Fibroblast of lung (primary cell): ENCODE measurements around the gene WDR45B. TPM values are rescaled to one million over a fixed set of nuclear protein-coding genes. Genes with fewer than 3 reads are reported as not detected.

Experiments used
- DNase-seq, 2 donors: peaks; one replicate each; pipeline versions ENCODE4 v3.0.0 to v3.0.0-alpha.2; 2010; ENCODE audit warnings: low read depth in 2 of 2
- H2AFZ ChIP-seq: 2 replicates; pipeline ENCODE4 v1.5.1; 2012; ENCODE audit warnings: low read length, control low read depth, inconsistent platforms
- H3K27ac ChIP-seq: 2 replicates; pipeline ENCODE4 v1.5.1; 2011; ENCODE audit warnings: low read length, control low read depth; ENCODE audit not compliant: insufficient read depth
- H3K27me3 ChIP-seq: 2 replicates; pipeline ENCODE4 v1.5.1; 2011; ENCODE audit warnings: mild to moderate bottlenecking, low read length; ENCODE audit not compliant: control insufficient read depth, insufficient read depth
- H3K36me3 ChIP-seq: 2 replicates; pipeline ENCODE4 v1.5.1; 2011; ENCODE audit warnings: low read length; ENCODE audit not compliant: control insufficient read depth, insufficient read depth
- H3K4me1 ChIP-seq: 2 replicates; pipeline ENCODE4 v1.5.1; 2011; ENCODE audit warnings: low read length; ENCODE audit not compliant: control insufficient read depth, insufficient read depth; ENCODE audit errors: extremely low read depth
- H3K4me2 ChIP-seq: 2 replicates; pipeline ENCODE4 v1.5.1; 2011; ENCODE audit warnings: low read length, control low read depth; ENCODE audit not compliant: insufficient read depth; ENCODE audit errors: extremely low read depth
- H3K4me3 ChIP-seq, 4 experiments: fragments of 200-600 bp in 1 of 4; sonication (generic) in 1 of 4; replicated peaks in 1 of 4; 2 replicates each; pipeline ENCODE4 v1.5.1; 2011 to 2016; ENCODE audit warnings: low read length in 4 of 4, low read depth in 3 of 4, mild to moderate bottlenecking in 3 of 4, control low read depth in 2 of 4, inconsistent platforms in 1 of 4, mixed read lengths in 1 of 4; ENCODE audit not compliant: insufficient read depth in 1 of 4; ENCODE audit errors: control extremely low read depth in 1 of 4
- H3K79me2 ChIP-seq: 2 replicates; pipeline ENCODE4 v1.5.1; 2012; ENCODE audit warnings: mild to moderate bottlenecking, low read length, inconsistent platforms; ENCODE audit not compliant: control insufficient read depth, insufficient read depth
- H3K9ac ChIP-seq: 2 replicates; pipeline ENCODE4 v1.5.1; 2011; ENCODE audit warnings: mild to moderate bottlenecking, low read length, control low read depth; ENCODE audit not compliant: insufficient read depth
- H3K9me3 ChIP-seq: 2 replicates; pipeline ENCODE4 v1.5.1; 2012; ENCODE audit warnings: low read depth, low read length; ENCODE audit not compliant: control insufficient read depth, insufficient read depth
- H4K20me1 ChIP-seq: 2 replicates; pipeline ENCODE4 v1.5.1; 2011; ENCODE audit warnings: low read length; ENCODE audit not compliant: control insufficient read depth, insufficient read depth; ENCODE audit errors: extremely low read depth
- CTCF ChIP-seq, 2 donors: IDR thresholded peaks in 1 of 2; conservative IDR thresholded peaks in 1 of 2; 1 replicate in 1 of 2; 2 replicates in 1 of 2; pipeline ENCODE4 v1.5.1; 2011 to 2012; ENCODE audit warnings: low read length in 2 of 2, control low read depth in 1 of 2, inconsistent platforms in 1 of 2, low read depth in 1 of 2, mild to moderate bottlenecking in 1 of 2
- EZH2 ChIP-seq: IDR thresholded peaks from 2 replicates; pipeline ENCODE4 v1.5.1; 2012; ENCODE audit warnings: low read length, control low read depth, mild to moderate bottlenecking; ENCODE audit errors: missing control alignments
- polyA plus RNA-seq, 2 donors: library from polyadenylated mRNA; depleted of rRNA in 1 of 2; stranded (reverse) in 1 of 2; unstranded in 1 of 2; fragments of >200 nt; gene quantifications; 2 replicates each; pipeline ENCODE4 v1.2.1, GENCODE V29; 2011 to 2012; ENCODE audit warnings: missing spikeins in 1 of 2
- total RNA-seq: library from RNA; depleted of rRNA; stranded (reverse); fragments of >200 nt; gene quantifications from 2 replicates; pipeline ENCODE4 v1.2.1, GENCODE V29; 2014

WDR45B gene
- total and polyA plus RNA-seq, 2 donors (not counting 1 experiment from before 2014, with no cell fraction given), result 66.2 to 95.2 TPM

GRCh38 chr17:82599674-82600661 lies 48.3 kb downstream of the WDR45B start:
- Histone ChIP-seq H3K9me3 (no peaks in the 10 kb centered on the region), H3K27me3 (no peaks in the 10 kb centered on the region), H3K27ac (no peak overlapping the region), H3K79me2 (no peaks in the 10 kb centered on the region), H4K20me1 (no peaks in the 10 kb centered on the region), H2AFZ (no peak overlapping the region), H3K4me1 (no peaks in the 10 kb centered on the region), H3K9ac (no peak overlapping the region), H3K4me3 (no peak overlapping the region), H3K36me3 (peaks cover 31% of the 10 kb centered on the region), H3K4me2 (no peak overlapping the region)
- TF ChIP-seq CTCF (conservative IDR thresholded peaks at IDR 0.05 in 1 of 2, IDR thresholded peaks at IDR 0.05 in 1 of 2; ENCODE audit: low read depth in 1 of 2, low read length in 2 of 2) (no peak), EZH2 (no peak)
- no peak for DNase-seq

GRCh38 chr17:82598256-82599119 lies 49.8 kb downstream of the WDR45B start:
- Histone ChIP-seq H3K4me3 (no peak overlapping the region), H3K9ac (no peak overlapping the region), H3K27me3 (no peaks in the 10 kb centered on the region), H4K20me1 (no peaks in the 10 kb centered on the region), H2AFZ (no peak overlapping the region), H3K36me3 (peaks cover 29% of the 10 kb centered on the region), H3K79me2 (peaks cover 2% of the 10 kb centered on the region), H3K4me1 (peaks cover 5% of the 10 kb centered on the region), H3K4me2 (no peak overlapping the region), H3K27ac (peak overlapping the region; percentile 28), H3K9me3 (no peaks in the 10 kb centered on the region)
- peak; percentile 60 to 84 for DNase-seq
- TF ChIP-seq EZH2 (no peak), CTCF (conservative IDR thresholded peaks at IDR 0.05 in 1 of 2, IDR thresholded peaks at IDR 0.05 in 1 of 2; ENCODE audit: low read depth in 1 of 2, low read length in 2 of 2) (no peak)
